ENCODE data around the gene GIGYF2. TPM values are rescaled to one million over a fixed set of nuclear protein-coding genes. Genes with fewer than 3 reads are reported as not detected.

Gene GIGYF2
- polyA plus RNA-seq, 3 donors = 61.6 to 66.2 (median 62.1) TPM

DNA sequence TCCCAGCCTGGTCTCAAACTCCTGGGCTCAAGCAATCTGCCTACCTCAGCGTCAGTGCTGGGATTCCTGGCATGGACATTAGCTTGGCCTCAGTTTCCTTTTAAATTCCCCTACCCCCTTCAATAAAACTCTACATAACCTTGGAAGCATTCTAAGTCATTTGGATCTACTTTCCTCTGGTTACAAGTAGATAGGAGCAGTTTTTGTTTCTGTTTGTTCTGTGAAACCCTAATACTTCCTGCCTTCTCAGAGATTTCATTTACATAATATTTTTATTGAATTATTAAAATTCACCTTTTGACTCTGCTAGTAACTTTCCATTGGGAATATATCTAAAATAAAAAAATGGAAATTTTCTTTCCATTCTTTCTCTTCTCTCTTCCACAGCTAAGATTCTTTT, 25.9 kb downstream of the GIGYF2 start:
- DNase-seq (ENCODE audit: extremely low read depth in 1 of 11, low read depth in 9 of 11, low spot score in 4 of 11) = no peak

DNA sequence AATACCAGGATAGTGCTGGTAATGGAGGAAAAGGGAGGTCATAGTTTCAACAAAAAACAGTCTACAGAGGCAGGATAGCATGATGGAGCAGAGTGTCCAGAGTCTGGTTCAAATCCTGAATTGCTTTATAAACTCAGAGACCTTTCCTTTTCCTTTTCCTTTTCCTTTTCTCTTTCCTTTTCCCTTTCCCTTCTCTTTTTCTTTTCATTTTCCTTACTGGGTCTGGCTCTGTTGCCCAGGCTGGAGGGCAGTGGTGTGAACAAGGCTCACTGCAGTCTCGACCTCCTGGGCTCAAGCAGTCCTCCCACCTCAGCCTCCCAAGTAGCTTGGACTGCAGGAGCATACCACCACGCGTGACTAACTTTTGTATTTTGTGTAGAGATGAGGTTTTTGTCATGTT, 31.7 kb downstream of the GIGYF2 start:
- no peak for DNase-seq (ENCODE audit: extremely low read depth in 1 of 11, low read depth in 9 of 11, low spot score in 4 of 11)

DNA sequence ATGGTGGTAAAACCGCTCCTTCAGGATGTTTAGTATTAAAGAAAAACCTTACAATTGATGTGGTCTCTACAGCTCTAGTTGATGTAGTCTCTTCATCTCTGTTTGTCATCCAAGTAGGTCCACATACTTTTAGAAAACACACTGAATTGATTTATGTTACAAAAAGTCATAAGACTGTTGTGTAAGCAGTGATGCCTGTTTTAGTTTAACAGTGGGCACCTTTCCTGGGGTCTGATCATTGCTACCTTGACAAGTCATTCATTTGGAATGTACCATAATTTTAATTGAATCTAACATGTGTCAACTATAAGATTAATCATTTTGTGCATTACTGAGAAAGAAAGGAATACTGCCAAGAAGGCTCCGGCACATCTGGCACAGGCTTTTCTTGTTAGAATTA, 34.3 kb downstream of the GIGYF2 start:
- no peak for DNase-seq (ENCODE audit: extremely low read depth in 1 of 11, low read depth in 9 of 11, low spot score in 4 of 11)

DNA sequence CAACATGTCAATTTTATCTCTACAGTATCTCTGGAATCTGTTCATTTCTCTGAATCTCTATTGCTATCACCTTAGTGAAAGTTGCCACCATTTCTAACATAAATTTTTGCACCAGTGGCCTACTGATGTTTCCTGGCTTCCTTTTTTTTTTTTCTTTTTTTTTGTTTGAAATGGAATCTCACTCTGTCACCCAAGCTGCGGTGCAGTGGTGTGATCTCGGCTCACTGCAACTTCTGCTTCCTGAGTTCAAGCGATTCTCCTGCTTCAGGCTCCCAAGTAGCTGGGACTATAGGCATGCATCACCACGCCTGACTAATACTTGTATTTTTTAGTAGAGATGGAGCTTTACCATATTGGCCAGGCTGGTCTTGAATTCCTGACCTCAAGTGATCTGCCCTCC, 44.2 kb downstream of the GIGYF2 start:
- DNase-seq (ENCODE audit: extremely low read depth in 1 of 11, low read depth in 9 of 11, low spot score in 4 of 11) = no peak

DNA sequence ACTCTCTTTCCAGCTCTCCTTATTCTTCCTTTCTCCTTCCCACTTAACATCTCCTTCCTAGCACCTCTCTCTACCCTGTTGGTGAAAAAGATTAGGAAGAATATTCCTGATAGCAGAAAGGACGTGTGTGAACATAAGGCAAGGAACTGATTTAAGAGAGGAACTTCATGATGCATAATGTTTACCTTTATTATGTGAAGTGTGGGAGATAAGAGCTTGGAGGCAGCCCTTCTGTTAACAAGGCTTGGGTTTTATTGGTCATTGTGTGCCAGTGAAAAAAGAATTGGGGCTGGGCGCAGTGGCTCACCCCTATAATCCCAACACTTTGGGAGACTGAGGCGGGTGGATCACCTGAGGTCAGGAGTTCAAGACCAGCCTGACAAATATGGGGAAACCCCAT, 44.8 kb downstream of the GIGYF2 start:
- no peak for DNase-seq (ENCODE audit: extremely low read depth in 1 of 11, low read depth in 9 of 11, low spot score in 4 of 11)

DNA sequence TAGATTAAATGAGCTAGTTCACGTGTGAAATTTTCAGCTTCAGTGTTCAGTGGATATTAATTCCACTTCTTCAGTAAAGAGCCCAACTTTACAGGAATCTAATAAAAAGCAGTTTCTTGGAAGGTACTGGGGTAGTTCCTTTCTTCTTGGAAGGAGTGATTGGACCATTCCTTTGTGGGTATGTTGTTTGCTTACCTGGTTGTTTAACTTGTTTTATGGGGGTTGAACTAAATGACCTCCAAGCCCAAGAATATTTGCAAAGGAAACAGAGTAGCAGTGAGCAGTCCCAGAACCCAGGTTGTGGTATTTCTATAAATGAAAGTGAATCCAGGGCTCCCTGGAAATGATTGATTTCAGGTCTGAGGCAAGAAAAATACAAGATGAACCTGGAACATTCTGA, 47.8 kb downstream of the GIGYF2 start:
- no peak for DNase-seq (ENCODE audit: extremely low read depth in 1 of 11, low read depth in 9 of 11, low spot score in 4 of 11)

DNA sequence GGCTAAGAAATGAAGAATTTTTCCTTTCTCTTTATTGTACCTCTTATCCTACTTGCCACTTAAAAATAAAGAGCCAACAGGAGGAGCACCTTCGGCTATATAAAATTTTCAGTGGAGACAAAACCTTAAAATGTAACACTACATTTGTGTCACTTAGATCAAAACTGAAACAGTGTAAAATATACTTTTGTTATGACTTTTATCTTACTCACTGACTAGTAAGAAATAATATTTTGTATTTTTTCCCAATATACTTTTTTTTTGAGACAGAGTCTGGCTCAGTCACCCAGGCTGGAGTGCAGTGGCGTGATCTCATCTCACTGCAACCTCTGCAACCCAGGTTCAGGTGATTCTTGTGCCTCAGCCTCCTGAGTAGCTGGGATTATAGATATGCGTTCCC, 50.9 kb downstream of the GIGYF2 start:
- DNase-seq (ENCODE audit: extremely low read depth in 1 of 11, low read depth in 9 of 11, low spot score in 4 of 11) = no peak

DNA sequence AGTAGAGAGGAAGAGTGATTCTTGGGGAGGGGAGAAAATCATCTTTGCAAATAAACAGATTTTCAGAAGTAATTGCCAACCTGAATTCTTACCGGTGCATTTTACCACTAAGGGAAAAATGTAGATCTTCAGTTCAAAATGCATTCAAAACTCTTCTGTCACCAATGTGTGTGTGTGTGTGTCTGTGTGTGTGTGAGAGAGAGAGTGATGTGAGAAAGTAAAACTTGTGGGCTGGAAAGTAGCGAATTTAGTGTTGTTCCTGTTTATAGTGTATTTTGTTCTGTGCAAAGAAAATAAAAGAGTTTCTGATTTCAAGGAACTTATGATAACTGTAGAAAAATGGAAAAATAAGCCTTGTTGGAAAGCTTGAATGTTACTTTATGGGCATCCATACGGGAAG, 52.2 kb downstream of the GIGYF2 start:
- DNase-seq (ENCODE audit: extremely low read depth in 1 of 11, low read depth in 9 of 11, low spot score in 4 of 11) = no peak

DNA sequence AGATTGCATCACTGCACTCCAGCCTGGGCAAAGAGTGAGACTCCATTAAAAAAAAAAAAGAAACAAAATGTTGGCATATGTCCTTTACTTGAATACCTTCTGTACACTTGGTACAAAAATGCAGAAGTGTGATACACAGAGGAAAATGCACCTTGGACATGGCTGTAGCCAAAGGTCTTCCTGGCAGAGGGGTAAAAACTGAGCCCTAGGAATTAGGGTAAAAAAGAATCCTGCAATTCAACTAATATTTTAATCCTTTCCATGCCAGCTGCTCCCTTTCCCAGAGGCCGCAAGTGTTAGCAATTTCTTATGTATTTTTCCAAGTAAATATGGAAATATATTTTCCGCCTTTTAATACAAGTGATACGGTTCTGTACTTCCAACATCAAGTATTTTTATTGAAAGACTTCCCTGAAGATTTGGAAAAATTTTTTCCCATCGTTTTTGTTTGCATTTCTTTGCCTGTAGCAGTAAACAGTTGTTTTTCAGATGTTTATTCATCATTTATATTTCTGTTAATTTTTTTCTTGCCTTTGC, 53.1 kb downstream of the GIGYF2 start:
- no peak for DNase-seq (ENCODE audit: extremely low read depth in 1 of 11, low read depth in 9 of 11, low spot score in 4 of 11)

DNA sequence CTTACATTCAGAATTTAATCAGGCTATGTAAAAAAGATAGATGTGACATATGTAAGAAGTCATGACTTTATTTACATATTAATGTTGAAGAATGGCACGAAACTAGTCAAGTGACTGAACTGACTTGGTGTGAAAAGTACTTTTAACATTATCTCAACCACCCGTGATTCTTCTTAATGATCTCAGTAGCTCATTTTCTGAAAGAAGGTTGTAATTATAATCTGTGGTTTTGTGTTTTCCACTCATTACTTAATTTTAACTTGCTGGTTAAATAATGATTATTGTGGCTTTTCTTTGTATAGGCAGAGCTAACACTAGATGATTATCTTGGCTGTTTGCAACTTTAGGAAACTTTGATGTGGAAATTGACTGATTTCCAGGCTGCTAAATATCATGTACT, 60.8 kb downstream of the GIGYF2 start:
- no peak for DNase-seq (ENCODE audit: extremely low read depth in 1 of 11, low read depth in 9 of 11, low spot score in 4 of 11)

DNA sequence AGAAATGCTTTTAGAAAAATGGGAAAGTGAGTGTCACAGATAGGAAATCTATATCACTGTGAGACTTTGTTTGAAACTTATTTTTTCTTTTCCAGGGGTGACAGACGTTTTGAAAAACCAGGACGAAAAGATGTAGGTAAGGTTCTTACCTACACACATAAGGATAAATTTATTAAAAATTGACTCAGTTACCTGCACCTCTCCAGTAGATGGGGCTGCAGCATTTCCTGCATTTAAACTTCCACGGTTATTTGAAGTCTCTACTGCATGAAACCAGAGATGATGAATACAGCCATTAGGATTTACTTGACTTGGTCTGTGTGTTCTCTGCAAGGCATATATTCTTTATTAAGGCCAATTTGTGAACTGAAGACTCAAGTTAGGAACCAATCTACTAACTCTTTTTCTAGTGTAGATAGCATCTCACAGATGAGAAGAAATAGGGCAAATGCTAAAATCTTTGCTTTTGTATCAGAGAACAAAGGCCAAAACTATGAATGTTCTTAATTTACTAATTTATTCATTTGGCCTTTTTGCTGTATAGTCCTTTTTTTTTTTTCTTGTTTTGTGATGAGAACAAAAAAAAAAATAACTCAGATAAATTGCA, 64.3 kb downstream of the GIGYF2 start:
- DNase-seq (ENCODE audit: extremely low read depth in 1 of 11, low read depth in 9 of 11, low spot score in 4 of 11) = peak in 8 of 11 donors; percentile 2 to 35 (median 23)

DNA sequence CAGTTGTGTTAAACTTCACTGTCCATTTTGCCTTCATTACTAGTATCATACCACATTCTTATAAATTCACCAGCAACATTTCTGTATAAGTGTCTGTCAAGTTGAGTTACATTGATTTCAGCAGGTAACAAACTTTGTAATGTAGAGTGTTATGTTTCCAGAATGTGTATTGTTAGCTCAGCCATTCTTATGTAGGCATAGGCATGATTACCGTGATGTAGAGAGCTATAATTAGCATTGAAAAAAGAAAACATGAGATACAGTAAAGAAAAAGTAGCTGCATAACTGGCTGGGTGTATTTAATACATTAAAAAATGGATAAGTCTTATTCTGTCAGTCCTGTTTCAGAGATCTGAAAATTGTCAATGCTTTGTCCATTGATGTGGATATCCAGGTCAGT, 70.7 kb downstream of the GIGYF2 start:
- DNase-seq (ENCODE audit: extremely low read depth in 1 of 11, low read depth in 9 of 11, low spot score in 4 of 11) = no peak

DNA sequence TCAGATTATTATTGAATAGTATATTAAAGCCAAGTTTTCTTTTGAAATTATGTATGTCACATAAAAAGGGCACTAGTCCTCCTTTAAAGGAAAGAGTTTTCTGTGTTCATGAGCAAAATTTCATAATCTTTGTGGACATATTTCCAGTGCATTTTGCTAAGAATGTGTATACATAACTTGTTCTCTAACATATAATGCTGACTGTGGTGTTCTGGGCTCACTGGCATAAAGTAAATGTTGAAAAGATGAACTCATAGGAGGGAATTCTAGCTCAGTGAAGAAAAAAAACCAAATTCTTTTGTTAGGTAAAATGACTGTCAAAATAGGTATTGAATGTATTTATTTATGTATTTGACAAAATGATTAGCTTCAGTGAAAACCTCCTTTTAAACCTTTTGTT, 73.1 kb downstream of the GIGYF2 start:
- no peak for DNase-seq (ENCODE audit: extremely low read depth in 1 of 11, low read depth in 9 of 11, low spot score in 4 of 11)

DNA sequence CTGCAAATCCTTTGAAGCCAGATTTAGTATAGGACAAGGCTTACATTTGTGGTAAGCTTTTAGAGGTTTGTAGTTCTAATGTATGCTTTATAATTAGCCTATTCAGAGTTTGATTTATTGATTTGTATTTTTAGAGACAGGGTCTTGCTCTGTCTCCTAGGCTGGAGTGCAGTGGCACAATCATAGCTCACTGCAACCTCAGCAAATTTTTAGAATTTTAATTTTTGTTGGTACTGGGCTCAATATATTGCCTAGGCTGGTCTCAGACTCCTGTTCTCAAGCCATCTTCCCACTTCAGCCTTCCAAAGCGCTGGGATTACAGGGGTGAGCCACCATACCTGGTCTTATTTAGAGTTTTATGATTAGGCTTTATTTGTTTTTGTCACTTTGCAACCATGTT, 74.7 kb downstream of the GIGYF2 start:
- DNase-seq (ENCODE audit: extremely low read depth in 1 of 11, low read depth in 9 of 11, low spot score in 4 of 11) = no peak

DNA sequence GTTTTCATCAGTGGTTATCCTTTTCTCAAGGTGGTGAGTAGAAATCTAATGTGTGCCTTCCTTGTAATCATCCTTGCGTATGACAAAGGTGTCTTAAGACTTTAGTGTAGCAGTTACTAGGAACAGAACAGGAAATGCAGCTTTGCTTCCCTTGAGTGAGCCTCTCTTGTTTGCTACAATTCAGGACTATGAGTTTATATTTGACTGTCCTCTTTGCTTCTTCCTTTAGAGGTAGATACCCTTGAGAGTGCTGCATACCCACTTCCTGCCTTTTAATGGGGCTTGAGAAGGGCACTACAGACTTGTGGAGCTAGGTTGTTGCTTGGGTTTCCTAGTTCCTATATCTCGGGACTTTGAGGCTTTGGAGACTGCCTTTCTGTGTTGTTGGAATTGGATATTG, 75.4 kb downstream of the GIGYF2 start:
- DNase-seq (ENCODE audit: extremely low read depth in 1 of 11, low read depth in 9 of 11, low spot score in 4 of 11) = no peak

DNA sequence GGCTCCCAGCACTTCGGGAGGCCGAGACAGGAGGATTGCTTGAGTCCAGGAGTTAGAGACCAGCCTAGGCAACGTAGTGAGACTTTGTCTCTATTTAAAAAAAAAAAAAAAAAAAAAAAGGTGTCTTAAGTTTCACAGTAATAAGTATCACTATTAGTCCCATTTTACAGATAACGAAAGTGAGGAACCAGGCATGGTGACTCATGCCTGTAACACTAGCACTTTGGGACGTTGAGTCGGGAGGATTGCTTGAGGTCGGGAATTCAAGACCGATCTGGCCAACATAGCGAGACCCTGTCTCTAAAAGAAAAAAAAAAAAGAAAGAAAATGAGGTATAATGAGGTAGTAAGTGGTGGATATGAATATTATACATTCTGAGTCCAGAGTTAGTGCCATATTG, 76.7 kb downstream of the GIGYF2 start:
- no peak for DNase-seq (ENCODE audit: extremely low read depth in 1 of 11, low read depth in 9 of 11, low spot score in 4 of 11)

DNA sequence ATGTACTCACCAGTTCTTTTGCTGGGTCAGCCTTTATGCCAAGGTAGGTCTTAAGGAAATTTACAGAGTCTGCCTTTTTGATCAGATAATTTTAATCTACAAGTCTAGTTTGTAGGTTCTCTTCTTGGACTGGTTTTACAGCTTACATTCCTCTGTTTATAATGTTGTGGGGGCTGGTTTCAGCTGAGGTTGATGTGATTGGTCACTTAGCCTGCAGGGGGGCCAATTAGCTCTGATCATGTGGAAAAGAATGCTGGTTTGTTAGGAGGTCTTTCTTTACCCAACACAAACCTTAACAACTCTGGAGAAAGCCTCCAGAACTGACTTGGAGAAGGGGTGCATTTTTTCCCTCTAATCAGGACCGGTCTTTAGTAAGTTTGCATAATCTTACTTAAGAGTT, 79.3 kb downstream of the GIGYF2 start, which contains the start of gene KCNJ13:
KCNJ13 (minus strand) TSS at position 131 of the 400 bp plus-strand sequence. CDS start 5,203 bp downstream, outside the sequence.
- peak in 8 of 11 donors; percentile 12 to 37 (median 20) for DNase-seq (ENCODE audit: extremely low read depth in 1 of 11, low read depth in 9 of 11, low spot score in 4 of 11)

DNA sequence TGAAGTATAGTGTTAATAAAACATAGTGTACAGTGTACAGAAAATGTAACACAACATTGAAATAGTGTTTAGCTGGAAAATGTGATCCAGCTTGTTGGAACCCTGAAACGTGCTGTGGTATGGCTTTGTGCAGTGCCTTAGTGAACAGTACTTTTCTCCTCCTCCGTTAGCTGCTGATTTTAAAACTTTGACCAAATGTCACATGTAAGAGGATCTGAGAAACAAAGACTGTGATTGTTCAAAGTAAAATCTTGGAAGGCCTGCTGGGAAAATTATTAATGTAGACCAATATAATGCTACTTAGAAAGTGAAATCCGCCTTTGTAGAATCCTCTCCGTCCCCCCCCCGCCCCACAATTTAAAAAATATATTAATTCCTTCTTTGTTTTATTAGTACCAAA, 80.1 kb downstream of the GIGYF2 start:
- DNase-seq (ENCODE audit: extremely low read depth in 1 of 11, low read depth in 9 of 11, low spot score in 4 of 11) = no peak

DNA sequence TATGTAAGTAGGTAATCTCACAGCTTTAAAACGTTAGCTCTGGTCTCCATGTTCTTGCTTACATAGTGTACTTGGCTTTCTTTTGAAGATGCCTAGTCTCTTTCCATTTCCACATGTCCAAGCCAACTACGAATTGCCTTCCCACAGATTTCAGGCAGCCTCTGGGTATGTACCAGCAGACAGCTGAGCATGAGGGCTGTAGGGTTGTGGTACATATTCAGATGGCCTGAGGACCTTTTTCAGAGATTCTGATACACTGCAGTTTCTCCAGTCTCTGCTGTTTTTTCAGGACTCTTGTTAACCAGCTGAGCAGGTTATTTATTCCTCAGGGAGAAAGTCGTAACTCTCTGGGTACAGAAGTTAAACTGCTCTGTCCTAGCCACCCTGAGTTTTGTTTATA, 82.3 kb downstream of the GIGYF2 start:
- no peak for DNase-seq (ENCODE audit: extremely low read depth in 1 of 11, low read depth in 9 of 11, low spot score in 4 of 11)

DNA sequence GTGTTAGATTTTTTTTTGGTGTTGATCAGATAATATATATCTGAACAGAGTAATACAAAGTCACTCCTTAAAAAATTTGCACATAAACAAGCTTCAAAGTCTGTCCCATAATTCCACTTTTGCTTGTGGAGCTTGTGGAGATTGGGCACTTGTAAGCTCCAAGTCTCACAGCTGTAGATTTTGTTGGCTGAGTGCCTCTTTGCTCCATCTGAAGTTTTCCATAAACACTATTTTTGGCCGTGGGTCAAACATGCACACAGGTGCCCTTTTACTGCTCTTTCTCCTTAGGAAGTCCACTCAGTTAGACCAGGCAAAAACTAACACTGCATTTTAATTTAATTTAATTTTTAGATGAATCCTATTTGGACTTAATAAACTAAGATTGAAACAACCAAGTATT, 82.8 kb downstream of the GIGYF2 start:
- no peak for DNase-seq (ENCODE audit: extremely low read depth in 1 of 11, low read depth in 9 of 11, low spot score in 4 of 11)

DNA sequence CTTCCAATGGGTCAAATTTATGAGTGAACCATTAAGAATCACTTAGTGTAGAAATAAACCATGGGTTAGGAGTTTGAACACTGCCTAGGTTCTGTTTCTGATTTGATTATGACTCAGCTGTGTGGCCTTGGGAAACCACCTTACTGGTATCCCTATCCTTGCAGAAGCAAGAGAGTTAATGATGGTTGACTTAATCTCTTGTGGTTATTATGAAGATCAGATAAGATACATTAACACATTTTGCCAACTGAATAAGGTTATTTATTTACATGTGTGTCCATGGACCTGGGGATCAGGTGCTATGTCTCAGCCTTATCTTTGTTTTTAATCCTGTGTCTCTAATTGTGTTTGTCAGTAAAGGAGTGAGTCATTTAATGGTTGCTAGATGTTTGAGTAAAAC, 84.6 kb downstream of the GIGYF2 start:
- DNase-seq (ENCODE audit: extremely low read depth in 1 of 11, low read depth in 9 of 11, low spot score in 4 of 11) = no peak
